HUES48 (cell line): Measurements from ENCODE around the gene TMEM14A.

ENCODE experiments used
- H3K27ac ChIP-seq: one replicate; pipeline ENCODE4 v1.7.0; 2013; ENCODE audit warnings: low read depth, low read length, inconsistent platforms
- H3K27me3 ChIP-seq: 2 replicates; pipeline ENCODE4 v1.6.1; 2013; ENCODE audit warnings: mild to moderate bottlenecking, low read length; ENCODE audit not compliant: control insufficient read depth, insufficient read depth
- H3K36me3 ChIP-seq: 2 replicates; pipeline ENCODE4 v1.6.1; 2013; ENCODE audit warnings: low read length; ENCODE audit not compliant: control insufficient read depth, insufficient read depth
- H3K4me1 ChIP-seq: 2 replicates; pipeline ENCODE4 v1.6.1; 2013; ENCODE audit warnings: mild to moderate bottlenecking, low read length; ENCODE audit not compliant: control insufficient read depth, insufficient read depth
- H3K4me3 ChIP-seq: 2 replicates; pipeline ENCODE4 v1.5.1; 2013; ENCODE audit warnings: mild to moderate bottlenecking, low read depth, low read length
- H3K9ac ChIP-seq: 2 replicates; pipeline ENCODE4 v1.6.1; 2013; ENCODE audit warnings: mild to moderate bottlenecking, low read depth, low read length, moderate library complexity
- H3K9me3 ChIP-seq: 2 replicates; pipeline ENCODE4 v1.6.1; 2013; ENCODE audit warnings: low read length; ENCODE audit not compliant: control insufficient read depth, insufficient read depth

The TMEM14A gene

DNA sequence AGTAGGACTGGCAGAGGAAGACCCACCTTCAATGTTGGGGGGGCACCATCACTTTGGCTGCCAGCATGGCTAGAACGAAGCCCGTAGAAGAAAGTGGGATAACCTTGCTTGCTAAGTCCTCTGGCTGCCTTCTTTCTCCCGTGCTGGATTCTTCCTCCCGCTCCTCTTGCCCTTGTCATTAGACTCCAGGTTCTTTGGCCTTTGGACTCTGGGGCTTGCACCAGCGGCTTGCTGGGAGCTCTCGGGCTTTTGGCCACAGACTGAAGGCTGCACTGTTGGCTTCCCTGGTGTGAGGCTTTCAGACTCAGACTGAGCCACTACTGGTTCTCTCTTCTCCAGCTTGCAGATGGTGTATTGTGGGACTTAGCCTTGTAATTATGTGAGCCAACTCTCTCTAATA, 64.2 kb downstream of the TMEM14A start:
- Histone ChIP-seq H3K9ac (no peak overlapping the region), H3K36me3 (no peaks in the 10 kb centered on the region)

DNA sequence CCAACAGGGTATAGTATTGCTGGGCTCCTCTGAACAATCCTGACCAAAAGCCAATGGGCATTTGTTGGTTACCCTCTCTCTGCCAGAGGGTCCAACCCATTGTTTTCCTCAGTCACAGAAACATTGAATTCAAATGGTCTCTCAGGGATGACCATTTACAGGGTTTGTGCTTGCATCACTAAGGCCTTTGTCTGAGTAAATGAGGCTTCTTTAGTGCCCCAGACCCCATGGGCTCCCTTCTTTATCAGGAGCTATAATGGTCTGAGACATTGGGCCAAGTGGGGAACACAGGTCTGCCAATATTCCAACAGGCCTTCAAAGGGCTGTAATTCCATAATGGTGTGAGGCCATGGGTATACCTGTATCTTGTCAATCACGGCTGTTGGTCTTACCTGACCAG, 65.2 kb downstream of the TMEM14A start:
- no peaks in the 10 kb centered on the region for H3K9me3 ChIP-seq
- peak overlapping the region; percentile 48 for H3K27ac ChIP-seq
- no peak overlapping the region for H3K9ac ChIP-seq
- H3K27me3 ChIP-seq = no peaks in the 10 kb centered on the region
- peaks cover 20% of the 10 kb centered on the region for H3K4me1 ChIP-seq
- no peaks in the 10 kb centered on the region for H3K36me3 ChIP-seq
- no peak overlapping the region for H3K4me3 ChIP-seq

More for the DNA sequence above, 64.2 kb downstream of the TMEM14A start:
- H3K4me1 ChIP-seq = peaks cover 27% of the 10 kb centered on the region
- no peaks in the 10 kb centered on the region for H3K9me3 ChIP-seq
- H3K4me3 ChIP-seq = no peak overlapping the region
- no peaks in the 10 kb centered on the region for H3K27me3 ChIP-seq
- H3K27ac ChIP-seq = no peak overlapping the region
